Measurements from ENCODE around the gene UBAC1.
A peak's percentile ranks its signal among the peaks of the same experiment; 100 is the strongest.
"Not testable (repeated sequence)": the region's sequence is repeated elsewhere in the genome, so short reads cannot be mapped to it uniquely, and the experiment has no call there.

The UBAC1 gene

GRCh38 chr9:135943604-135944003, 17.6 kb downstream of the UBAC1 start:
- not testable (repeated sequence) for DNase-seq

- no peak for DNase-seq
These were observed 19.7 kb downstream of the UBAC1 start for GRCh38 chr9:135941288-135941995.

GRCh38 chr9:135939351-135940265, 21.6 kb downstream of the UBAC1 start:
- DNase-seq, result no peak

- no peak for DNase-seq
These were observed 23.4 kb downstream of the UBAC1 start for GRCh38 chr9:135937521-135938489.

GRCh38 chr9:135933114-135933513, 28.1 kb downstream of the UBAC1 start:
- DNase-seq, result no peak

GRCh38 chr9:135932656-135933055, 28.5 kb downstream of the UBAC1 start:
- no peak for DNase-seq

GRCh38 chr9:135931349-135931820, 29.8 kb downstream of the UBAC1 start:
- no peak for DNase-seq

- DNase-seq, result no peak
These were observed 30.5 kb downstream of the UBAC1 start for GRCh38 chr9:135930446-135931345.

- DNase-seq, result no peak
These were observed 31.3 kb downstream of the UBAC1 start for GRCh38 chr9:135929656-135930445.

GRCh38 chr9:135928731-135929655, 32.2 kb downstream of the UBAC1 start:
- DNase-seq, result no peak

GRCh38 chr9:135928074-135928730, 33.0 kb downstream of the UBAC1 start:
- DNase-seq, result no peak

- DNase-seq, result no peak
These were observed 33.8 kb downstream of the UBAC1 start for GRCh38 chr9:135927195-135928013.

- DNase-seq, result no peak
These were observed 34.6 kb downstream of the UBAC1 start for GRCh38 chr9:135926402-135927194.

GRCh38 chr9:135925496-135926133, 35.6 kb downstream of the UBAC1 start:
- DNase-seq, result peak in 4 of 58 donors; percentile 17 to 49 (median 28)

All from anterior cingulate cortex (tissue), 58 donors.